Activated T-cell treated with anti-CD3 and anti-CD28 coated beads, Interleukin-2, amount 50 U/mL, for 1 hour (primary cell): ENCODE data around the gene ALB.

ENCODE experiments used
- DNase-seq: peaks from one replicate; pipeline ENCODE4 v3.0.0-alpha.2; 2020

Gene ALB

DNA sequence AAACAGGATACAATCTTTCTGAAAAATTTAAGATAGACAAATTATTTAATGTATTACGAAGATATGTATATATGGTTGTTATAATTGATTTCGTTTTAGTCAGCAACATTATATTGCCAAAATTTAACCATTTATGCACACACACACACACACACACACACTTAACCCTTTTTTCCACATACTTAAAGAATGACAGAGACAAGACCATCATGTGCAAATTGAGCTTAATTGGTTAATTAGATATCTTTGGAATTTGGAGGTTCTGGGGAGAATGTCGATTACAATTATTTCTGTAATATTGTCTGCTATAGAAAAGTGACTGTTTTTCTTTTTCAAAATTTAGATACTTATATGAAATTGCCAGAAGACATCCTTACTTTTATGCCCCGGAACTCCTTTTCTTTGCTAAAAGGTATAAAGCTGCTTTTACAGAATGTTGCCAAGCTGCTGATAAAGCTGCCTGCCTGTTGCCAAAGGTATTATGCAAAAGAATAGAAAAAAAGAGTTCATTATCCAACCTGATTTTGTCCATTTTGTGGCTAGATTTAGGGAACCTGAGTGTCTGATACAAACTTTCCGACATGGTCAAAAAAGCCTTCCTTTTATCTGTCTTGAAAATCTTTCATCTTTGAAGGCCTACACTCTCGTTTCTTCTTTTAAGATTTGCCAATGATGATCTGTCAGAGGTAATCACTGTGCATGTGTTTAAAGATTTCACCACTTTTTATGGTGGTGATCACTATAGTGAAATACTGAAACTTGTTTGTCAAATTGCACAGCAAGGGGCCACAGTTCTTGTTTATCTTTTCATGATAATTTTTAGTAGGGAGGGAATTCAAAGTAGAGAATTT, 5.2 kb downstream of the ALB start:
- no peak for DNase-seq

DNA sequence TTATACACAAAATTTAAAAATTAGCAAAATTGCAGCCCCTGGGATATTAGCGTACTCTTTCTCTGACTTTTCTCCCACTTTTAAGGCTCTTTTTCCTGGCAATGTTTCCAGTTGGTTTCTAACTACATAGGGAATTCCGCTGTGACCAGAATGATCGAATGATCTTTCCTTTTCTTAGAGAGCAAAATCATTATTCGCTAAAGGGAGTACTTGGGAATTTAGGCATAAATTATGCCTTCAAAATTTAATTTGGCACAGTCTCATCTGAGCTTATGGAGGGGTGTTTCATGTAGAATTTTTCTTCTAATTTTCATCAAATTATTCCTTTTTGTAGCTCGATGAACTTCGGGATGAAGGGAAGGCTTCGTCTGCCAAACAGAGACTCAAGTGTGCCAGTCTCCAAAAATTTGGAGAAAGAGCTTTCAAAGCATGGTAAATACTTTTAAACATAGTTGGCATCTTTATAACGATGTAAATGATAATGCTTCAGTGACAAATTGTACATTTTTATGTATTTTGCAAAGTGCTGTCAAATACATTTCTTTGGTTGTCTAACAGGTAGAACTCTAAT, 6.0 kb downstream of the ALB start:
- DNase-seq = no peak

DNA sequence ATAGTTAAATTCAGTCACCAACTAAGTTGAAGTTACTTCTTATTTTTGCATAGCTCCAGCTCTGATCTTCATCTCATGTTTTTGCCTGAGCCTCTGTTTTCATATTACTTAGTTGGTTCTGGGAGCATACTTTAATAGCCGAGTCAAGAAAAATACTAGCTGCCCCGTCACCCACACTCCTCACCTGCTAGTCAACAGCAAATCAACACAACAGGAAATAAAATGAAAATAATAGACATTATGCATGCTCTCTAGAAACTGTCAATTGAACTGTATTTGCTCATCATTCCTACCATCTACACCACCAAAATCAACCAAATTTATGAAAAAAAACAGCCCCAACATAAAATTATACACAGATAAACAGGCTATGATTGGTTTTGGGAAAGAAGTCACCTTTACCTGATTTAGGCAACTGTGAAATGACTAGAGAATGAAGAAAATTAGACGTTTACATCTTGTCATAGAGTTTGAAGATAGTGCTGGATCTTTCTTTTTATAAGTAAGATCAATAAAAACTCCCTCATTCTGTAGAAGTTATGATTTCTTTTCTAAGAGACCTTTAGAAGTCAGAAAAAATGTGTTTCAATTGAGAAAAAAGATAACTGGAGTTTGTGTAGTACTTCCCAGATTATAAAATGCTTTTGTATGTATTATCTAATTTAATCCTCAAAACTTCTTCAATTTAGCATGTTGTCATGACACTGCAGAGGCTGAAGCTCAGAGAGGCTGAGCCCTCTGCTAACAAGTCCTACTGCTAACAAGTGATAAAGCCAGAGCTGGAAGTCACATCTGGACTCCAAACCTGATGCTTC, 7.0 kb downstream of the ALB start:
- no peak for DNase-seq

DNA sequence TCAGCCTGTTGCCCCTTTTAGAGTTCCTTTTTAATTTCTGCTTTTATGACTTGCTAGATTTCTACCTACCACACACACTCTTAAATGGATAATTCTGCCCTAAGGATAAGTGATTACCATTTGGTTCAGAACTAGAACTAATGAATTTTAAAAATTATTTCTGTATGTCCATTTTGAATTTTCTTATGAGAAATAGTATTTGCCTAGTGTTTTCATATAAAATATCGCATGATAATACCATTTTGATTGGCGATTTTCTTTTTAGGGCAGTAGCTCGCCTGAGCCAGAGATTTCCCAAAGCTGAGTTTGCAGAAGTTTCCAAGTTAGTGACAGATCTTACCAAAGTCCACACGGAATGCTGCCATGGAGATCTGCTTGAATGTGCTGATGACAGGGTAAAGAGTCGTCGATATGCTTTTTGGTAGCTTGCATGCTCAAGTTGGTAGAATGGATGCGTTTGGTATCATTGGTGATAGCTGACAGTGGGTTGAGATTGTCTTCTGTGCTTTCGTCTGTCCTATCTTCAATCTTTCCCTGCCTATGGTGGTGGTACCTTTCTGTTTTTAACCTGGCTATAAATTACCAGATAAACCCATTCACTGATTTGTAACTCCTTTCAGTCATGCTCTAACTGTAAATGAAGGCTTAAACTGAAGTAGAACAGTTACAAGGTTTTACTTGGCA, 7.8 kb downstream of the ALB start:
- DNase-seq = no peak

DNA sequence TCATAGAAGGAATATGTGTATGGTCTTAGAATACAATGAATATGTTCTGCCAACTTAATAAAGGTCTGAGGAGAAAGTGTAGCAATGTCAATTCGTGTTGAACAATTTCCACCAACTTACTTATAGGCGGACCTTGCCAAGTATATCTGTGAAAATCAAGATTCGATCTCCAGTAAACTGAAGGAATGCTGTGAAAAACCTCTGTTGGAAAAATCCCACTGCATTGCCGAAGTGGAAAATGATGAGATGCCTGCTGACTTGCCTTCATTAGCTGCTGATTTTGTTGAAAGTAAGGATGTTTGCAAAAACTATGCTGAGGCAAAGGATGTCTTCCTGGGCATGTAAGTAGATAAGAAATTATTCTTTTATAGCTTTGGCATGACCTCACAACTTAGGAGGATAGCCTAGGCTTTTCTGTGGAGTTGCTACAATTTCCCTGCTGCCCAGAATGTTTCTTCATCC, 9.2 kb downstream of the ALB start:
- no peak for DNase-seq

DNA sequence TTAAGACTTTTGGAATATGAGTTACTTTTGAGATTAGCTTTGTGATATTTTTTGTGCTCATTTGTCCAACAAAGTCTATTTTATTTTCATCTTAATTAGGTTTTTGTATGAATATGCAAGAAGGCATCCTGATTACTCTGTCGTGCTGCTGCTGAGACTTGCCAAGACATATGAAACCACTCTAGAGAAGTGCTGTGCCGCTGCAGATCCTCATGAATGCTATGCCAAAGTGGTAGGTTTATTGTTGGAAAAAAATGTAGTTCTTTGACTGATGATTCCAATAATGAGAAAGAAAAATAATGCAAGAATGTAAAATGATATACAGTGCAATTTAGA, 10.8 kb downstream of the ALB start:
- DNase-seq = no peak

DNA sequence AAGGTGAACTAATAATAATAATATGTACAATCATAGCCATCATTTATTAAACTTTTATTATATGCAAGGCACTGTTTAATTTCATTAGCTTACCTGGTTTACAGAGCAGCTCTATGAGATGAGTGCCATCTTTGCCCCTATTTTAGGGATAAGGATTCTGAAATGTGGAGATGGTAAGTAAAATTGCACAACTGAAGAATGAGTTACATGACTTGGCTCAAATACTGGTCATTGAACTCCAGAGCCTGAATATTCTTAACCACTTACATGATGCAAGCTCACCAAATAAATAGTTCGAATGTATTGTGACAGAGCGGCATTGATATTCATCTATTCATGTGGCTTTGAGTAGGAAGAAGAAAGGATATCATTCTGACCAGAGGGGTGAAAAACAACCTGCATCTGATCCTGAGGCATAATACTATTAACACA, 11.7 kb downstream of the ALB start:
- no peak for DNase-seq

DNA sequence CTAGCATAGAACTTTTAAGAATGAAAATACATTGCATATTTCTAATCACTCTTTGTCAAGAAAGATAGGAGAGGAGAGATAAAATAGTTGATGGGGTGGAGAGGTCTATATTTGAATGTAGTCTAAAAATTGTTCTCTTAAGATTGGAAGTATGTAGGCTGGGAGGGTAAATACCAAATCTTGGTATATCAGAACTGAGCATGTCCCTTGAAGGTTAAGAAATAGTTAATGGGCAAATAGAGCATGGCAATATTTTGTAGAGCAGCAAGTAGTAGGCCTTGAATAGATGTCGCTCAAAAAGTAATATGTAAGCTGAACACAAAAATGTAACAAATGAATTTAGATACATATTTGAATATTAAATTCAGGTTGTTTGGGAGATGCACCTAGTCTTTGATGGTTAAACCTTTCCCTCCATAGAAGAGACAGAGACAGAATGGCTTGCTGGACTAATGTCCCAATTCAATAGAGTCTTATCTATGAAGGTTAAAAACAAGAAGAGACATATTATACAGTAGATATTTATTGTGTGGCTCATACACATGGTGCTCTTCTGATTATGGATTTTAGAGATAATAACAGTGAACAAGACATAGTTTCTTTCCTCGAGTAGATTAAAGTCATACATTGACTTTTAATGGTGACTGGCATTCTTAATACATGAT, 12.5 kb downstream of the ALB start:
- DNase-seq = no peak

DNA sequence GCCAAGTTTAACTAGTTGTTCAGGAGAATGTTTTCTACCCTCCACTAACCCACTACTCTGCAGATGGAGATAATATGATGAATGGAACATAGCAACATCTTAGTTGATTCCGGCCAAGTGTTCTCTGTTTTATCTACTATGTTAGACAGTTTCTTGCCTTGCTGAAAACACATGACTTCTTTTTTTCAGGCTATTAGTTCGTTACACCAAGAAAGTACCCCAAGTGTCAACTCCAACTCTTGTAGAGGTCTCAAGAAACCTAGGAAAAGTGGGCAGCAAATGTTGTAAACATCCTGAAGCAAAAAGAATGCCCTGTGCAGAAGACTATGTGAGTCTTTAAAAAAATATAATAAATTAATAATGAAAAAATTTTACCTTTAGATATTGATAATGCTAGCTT, 13.3 kb downstream of the ALB start:
- no peak for DNase-seq

DNA sequence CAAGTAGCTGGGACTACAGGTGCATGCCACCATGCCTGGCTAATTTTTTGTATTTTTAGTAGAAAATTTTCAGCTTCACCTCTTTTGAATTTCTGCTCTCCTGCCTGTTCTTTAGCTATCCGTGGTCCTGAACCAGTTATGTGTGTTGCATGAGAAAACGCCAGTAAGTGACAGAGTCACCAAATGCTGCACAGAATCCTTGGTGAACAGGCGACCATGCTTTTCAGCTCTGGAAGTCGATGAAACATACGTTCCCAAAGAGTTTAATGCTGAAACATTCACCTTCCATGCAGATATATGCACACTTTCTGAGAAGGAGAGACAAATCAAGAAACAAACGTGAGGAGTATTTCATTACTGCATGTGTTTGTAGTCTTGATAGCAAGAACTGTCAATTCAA, 13.9 kb downstream of the ALB start:
- no peak for DNase-seq

DNA sequence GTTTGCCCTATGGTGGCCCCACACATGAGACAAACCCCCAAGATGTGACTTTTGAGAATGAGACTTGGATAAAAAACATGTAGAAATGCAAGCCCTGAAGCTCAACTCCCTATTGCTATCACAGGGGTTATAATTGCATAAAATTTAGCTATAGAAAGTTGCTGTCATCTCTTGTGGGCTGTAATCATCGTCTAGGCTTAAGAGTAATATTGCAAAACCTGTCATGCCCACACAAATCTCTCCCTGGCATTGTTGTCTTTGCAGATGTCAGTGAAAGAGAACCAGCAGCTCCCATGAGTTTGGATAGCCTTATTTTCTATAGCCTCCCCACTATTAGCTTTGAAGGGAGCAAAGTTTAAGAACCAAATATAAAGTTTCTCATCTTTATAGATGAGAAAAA, 14.6 kb downstream of the ALB start:
- no peak for DNase-seq

DNA sequence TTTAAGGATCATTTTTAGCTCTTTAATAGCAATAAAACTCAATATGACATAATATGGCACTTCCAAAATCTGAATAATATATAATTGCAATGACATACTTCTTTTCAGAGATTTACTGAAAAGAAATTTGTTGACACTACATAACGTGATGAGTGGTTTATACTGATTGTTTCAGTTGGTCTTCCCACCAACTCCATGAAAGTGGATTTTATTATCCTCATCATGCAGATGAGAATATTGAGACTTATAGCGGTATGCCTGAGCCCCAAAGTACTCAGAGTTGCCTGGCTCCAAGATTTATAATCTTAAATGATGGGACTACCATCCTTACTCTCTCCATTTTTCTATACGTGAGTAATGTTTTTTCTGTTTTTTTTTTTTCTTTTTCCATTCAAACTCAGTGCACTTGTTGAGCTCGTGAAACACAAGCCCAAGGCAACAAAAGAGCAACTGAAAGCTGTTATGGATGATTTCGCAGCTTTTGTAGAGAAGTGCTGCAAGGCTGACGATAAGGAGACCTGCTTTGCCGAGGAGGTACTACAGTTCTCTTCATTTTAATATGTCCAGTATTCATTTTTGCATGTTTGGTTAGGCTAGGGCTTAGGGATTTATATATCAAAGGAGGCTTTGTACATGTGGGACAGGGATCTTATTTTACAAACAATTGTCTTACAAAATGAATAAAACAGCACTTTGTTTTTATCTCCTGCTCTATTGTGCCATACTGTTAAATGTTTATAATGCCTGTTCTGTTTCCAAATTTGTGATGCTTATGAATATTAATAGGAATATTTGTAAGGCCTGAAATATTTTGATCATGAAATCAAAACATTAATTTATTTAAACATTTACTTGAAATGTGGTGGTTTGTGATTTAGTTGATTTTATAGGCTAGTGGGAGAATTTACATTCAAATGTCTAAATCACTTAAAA, 15.3 kb downstream of the ALB start:
- DNase-seq = no peak

DNA sequence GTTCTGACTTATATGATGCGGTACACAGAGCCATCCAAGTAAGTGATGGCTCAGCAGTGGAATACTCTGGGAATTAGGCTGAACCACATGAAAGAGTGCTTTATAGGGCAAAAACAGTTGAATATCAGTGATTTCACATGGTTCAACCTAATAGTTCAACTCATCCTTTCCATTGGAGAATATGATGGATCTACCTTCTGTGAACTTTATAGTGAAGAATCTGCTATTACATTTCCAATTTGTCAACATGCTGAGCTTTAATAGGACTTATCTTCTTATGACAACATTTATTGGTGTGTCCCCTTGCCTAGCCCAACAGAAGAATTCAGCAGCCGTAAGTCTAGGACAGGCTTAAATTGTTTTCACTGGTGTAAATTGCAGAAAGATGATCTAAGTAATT, 16.5 kb downstream of the ALB start:
- DNase-seq = no peak

DNA sequence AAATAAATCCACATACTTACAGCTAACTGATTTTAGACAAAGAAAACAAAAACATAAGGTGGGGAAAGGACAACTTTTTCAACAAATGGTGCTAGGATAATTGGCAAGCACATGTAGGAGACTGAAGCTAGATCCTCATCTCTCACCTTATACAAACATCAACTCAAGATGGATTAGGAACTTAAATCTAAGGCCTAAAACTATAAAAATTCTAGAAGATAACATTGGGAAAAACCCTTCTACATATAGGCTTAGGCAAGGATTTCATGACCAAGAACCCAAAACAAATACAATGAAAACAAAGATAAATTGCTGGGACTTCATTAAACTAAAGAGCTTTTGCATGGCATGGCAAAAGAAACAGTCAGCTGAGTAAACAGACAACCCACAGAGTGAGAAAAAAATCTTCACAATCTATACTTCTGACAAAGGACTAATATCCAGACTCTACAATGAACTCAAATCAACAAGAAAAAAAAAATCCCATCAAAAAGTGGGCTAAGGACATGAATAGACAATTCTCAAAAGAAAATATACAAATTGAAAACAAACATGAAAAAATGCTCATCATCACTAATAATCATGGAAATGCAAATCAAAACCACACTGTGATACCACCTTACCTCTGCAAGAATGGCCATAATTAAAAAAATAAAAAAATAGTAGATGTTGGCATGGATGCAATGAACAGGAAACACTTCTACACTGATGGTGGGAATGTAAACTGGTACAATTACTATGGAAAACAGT, 17.8 kb downstream of the ALB start:
- no peak for DNase-seq

DNA sequence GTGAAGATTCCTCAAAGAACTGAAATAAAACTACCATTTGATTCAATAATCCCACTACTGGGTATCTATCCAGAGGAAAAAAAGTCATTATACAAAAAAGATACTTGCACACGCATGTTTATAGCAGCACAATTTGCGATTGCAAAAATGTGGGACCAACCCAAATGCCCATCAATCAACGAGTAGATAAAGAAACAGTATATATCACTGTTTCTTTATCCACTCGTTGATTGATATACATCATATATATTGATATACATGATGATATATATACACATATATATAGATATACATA, 18.3 kb downstream of the ALB start:
- DNase-seq = no peak

DNA sequence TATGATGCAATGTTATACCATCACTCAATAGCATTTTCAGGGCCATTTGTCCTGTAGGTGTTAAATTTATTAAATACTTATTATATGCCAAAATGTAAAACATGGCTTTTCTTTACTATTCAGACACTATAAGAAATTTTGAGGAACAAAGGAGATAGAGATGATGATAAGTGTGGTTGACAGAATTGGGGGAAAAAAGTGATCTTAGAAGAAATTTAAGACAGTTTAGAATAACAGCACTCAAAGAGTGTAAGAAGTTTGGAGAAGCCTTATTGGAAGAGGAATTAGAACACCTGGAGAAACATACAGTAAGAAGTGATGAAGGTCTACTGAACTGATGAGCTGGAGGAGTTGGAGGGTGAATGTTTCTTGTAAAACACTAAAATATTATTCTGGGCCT, 19.1 kb downstream of the ALB start:
- no peak for DNase-seq

DNA sequence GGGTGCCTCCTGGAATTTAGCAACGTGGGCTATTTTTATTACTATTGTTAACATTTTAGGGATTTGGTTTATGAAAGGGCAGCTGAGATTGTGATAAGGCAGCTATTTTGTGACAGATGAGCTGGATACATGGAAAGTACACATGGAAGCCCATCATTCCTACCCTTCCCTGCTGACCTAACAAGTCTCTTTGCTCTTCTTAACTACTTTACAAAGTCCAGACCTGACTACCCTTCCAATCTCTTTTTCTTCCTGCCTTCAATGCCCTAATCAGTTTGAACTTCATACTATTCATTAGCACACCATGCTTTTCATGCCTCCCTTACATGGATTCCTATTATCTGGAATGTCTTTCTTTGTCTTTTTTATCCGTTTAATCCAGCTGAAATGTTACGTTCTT, 22.6 kb downstream of the ALB start:
- no peak for DNase-seq

DNA sequence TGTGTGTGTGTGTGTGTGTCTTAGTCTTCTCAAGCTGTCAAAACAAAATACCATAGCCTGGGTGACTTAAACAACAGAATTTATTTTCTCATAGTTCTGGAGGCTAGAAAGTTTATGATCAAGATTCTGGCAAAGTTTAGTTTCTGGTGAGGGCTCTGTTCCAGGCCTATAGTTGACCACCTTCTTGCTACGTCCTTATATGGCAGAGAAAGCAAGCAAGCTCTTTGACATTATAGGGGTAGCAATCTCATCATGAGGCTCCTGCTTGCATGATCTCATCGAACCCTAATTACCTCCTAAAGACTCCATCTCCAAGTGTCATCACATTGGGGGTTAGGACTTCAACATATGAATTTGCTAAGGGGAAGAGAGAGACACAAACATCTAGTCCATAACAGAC, 25.0 kb downstream of the ALB start:
- DNase-seq = no peak

DNA sequence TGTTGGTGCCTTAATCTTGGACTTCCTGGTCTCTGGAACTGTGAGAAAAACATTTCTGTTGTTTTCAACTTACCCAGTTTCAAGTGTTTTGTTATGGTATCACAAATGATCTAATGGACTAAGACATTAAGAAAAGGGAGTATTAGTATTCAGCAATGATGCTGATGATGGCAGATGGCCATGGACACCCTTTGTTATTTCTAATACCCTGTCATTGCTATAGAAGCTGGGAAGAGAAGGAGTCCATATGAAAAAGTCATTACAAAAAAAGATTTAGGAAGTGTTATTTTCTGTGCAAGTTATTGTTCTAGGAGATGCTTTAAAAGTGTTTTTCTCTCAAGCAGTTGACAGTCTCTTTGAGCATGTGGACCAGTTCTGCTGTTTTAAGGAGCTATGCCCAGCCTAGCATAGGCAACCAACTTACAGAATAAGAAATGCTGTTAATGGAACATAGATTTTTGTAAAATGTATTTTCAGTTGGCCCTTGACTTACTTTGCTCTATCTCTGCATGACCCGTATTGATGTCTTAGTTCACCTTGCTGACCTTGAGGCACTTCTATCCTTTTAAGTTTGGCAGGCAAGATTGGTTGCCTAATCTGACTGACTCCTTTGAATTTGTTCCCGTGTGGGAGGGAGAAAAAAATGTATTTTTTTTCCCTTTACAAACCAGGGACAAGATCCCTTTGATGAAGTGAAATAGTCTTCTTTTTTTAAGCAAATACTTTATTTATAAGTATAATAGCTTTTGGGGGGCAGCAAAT, 25.9 kb downstream of the ALB start:
- DNase-seq = no peak

DNA sequence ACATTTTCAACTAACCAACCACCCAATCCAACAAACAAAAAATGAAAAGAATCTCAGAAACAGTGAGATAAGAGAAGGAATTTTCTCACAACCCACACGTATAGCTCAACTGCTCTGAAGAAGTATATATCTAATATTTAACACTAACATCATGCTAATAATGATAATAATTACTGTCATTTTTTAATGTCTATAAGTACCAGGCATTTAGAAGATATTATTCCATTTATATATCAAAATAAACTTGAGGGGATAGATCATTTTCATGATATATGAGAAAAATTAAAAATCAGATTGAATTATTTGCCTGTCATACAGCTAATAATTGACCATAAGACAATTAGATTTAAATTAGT, 27.7 kb downstream of the ALB start:
- DNase-seq = no peak
